Glutamatergic neuron (in vitro differentiated cells): ENCODE data around the gene AGAP3. TPM values are rescaled to one million over a fixed set of nuclear protein-coding genes. Genes with fewer than 3 reads are reported as not detected.

Experiments
- DNase-seq: peaks from one replicate; pipeline ENCODE4 v3.0.0; 2022
- H3K27ac Mint-ChIP-seq: one replicate; pipeline ENCODE4 v1.8.0; 2020; ENCODE audit warnings: mild to moderate bottlenecking, mixed read lengths, inconsistent platforms; ENCODE audit not compliant: unreplicated experiment
- H3K27me3 Mint-ChIP-seq: one replicate; pipeline ENCODE4 v1.8.0; 2020; ENCODE audit warnings: mild to moderate bottlenecking, moderate library complexity, mixed read lengths, inconsistent platforms; ENCODE audit not compliant: unreplicated experiment
- H3K36me3 Mint-ChIP-seq: one replicate; pipeline ENCODE4 v1.8.0; 2020; ENCODE audit warnings: mild to moderate bottlenecking, mixed read lengths, inconsistent platforms; ENCODE audit not compliant: unreplicated experiment
- H3K4me1 Mint-ChIP-seq: one replicate; pipeline ENCODE4 v1.8.0; 2020; ENCODE audit warnings: mild to moderate bottlenecking, low read depth, mixed read lengths, inconsistent platforms; ENCODE audit not compliant: unreplicated experiment
- H3K4me3 Mint-ChIP-seq: one replicate; pipeline ENCODE4 v1.8.0; 2020; ENCODE audit warnings: mild to moderate bottlenecking, mixed read lengths, inconsistent platforms; ENCODE audit not compliant: unreplicated experiment
- H3K9me3 Mint-ChIP-seq: one replicate; pipeline ENCODE4 v1.8.0; 2020; ENCODE audit warnings: mild to moderate bottlenecking, moderate library complexity, mixed read lengths, inconsistent platforms; ENCODE audit not compliant: unreplicated experiment
- CTCF ChIP-seq: fragments of 200-600 bp; sonication (generic); IDR thresholded peaks from one replicate; pipeline ENCODE4 v1.5.0; 2021; ENCODE audit not compliant: partially characterized antibody, unreplicated experiment
- total RNA-seq: library from RNA; stranded (reverse); fragmentation: NEBNext Ultra II Directional; extraction: Animal tissue kit (Norgen Biotek cat#: 25700); gene quantifications from one replicate; pipeline ENCODE4 v1.2.1, GENCODE V29; 2021; ENCODE audit not compliant: unreplicated experiment

The AGAP3 gene
- total RNA-seq, 1 donor from 2014 or later, result 406 TPM

GRCh38 chr7:151080522-151081169 lies 5.6 kb upstream of the AGAP3 start, which contains the start of gene FASTK:
TSS of gene FASTK (minus strand) at chr7:151080809. CDS start at chr7:151080766, 43 bp downstream.
- Mint-ChIP-seq H3K4me3 (peak within 1 kb of the TSS; percentile 92), H3K27me3 (peaks cover 16% of the 10 kb centered on the region), H3K4me1 (peaks cover 25% of the 10 kb centered on the region), H3K36me3 (no peaks in the 10 kb centered on the region), H3K9me3 (peaks cover 15% of the 10 kb centered on the region), H3K27ac (peak within 1 kb of the TSS; percentile 87)
- no peak for TF ChIP-seq CTCF
- peak; percentile 90 for DNase-seq

- DNase-seq, result peak; percentile 57
- Mint-ChIP-seq H3K27me3 (peaks cover 20% of the 10 kb centered on the region), H3K9me3 (peaks cover 18% of the 10 kb centered on the region)
These were observed 4.8 kb upstream of the AGAP3 start for GRCh38 chr7:151081170-151082101.

GRCh38 chr7:151082141-151083070 lies 3.9 kb upstream of the AGAP3 start:
- no peak for TF ChIP-seq CTCF
- H3K36me3 Mint-ChIP-seq, result no peaks in the 10 kb centered on the region
- peak overlapping the region; percentile 84 for H3K27ac Mint-ChIP-seq
- DNase-seq, result no peak
- H3K27me3 Mint-ChIP-seq, result peaks cover 21% of the 10 kb centered on the region
- peak overlapping the region; percentile 92 for H3K4me3 Mint-ChIP-seq
- peaks cover 20% of the 10 kb centered on the region for H3K9me3 Mint-ChIP-seq
- H3K4me1 Mint-ChIP-seq, result peaks cover 22% of the 10 kb centered on the region

More at GRCh38 chr7:151081170-151082101, 4.8 kb upstream of the AGAP3 start:
- Mint-ChIP-seq H3K4me1 (peaks cover 22% of the 10 kb centered on the region), H3K27ac (peak overlapping the region; percentile 82), H3K36me3 (no peaks in the 10 kb centered on the region), H3K4me3 (peak overlapping the region; percentile 92)
- TF ChIP-seq CTCF, result no peak

- Mint-ChIP-seq H3K27me3 (peaks cover 23% of the 10 kb centered on the region), H3K27ac (peak within 1 kb of the TSS; percentile 84), H3K4me3 (peak within 1 kb of the TSS; percentile 92), H3K36me3 (no peaks in the 10 kb centered on the region), H3K4me1 (peaks cover 19% of the 10 kb centered on the region), H3K9me3 (peaks cover 26% of the 10 kb centered on the region)
- peak; percentile 86 for DNase-seq
- TF ChIP-seq CTCF, result no peak
These were observed 3.0 kb upstream of the AGAP3 start, which contains the start of gene TMUB1 for GRCh38 chr7:151083071-151083823. TSS of gene TMUB1 (minus strand) at chr7:151083493. CDS start at chr7:151082563, 930 bp downstream.
